Right renal pelvis (tissue), 4 donors: Measurements from ENCODE around the gene KLHDC10. TPM values are rescaled to one million over a fixed set of nuclear protein-coding genes. Genes with fewer than 3 reads are reported as not detected.
"Not testable (repeated sequence)": the region's sequence is repeated elsewhere in the genome, so short reads cannot be mapped to it uniquely, and the experiment has no call there.

Source experiments
- DNase-seq, 4 donors: peaks; one replicate each; pipeline ENCODE4 v3.0.0-alpha.2; 2013; ENCODE audit warnings: low read depth in 4 of 4, low spot score in 3 of 4, missing footprints in 1 of 4
- polyA plus RNA-seq, 4 donors: library from polyadenylated mRNA; unstranded; fragments of 120-200 nt; gene quantifications; one replicate each; pipeline ENCODE4 v1.2.1, GENCODE V29; 2013; ENCODE audit not compliant: insufficient read length in 4 of 4

The KLHDC10 gene
- polyA plus RNA-seq, 4 donors, result 45.9 to 55.7 (median 51.6) TPM

DNA sequence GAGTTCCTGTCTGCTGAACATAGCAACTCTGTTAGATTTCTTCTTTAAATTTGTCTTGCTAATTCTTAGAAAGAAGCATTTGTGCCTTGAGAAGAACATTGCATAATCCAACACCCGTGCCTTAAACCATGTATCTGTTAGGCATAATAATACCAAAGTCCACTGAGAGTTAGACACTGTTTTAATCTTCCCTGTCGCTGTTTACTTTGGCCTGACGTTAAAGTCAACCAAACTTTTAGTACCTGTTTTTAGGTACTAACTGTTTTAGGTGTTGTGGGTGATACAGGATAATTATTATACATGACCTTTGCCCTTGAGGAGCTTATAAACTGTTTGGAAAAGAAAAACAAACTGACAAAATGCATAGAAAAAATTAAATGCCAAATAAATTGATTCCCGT is 43.6 kb downstream of the KLHDC10 start:
- no peak for DNase-seq

DNA sequence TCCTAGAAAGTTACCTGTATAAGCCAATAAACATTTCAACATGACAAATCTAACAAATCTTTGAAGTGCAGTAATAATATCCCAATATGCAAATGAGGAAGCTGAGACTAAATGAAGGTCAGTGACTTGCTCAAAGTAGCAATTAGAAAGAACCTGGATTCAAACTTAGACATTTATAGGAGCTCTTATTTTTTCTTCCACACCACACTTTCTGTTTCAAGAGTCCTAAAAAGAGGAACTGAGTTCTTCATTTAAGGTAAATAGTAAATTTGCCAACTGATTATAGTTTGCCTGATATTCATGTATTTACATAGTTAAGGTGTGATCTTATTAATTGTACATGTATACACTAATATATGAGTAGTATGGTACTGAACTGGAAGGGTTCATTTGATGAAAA is 44.0 kb downstream of the KLHDC10 start:
- no peak for DNase-seq

DNA sequence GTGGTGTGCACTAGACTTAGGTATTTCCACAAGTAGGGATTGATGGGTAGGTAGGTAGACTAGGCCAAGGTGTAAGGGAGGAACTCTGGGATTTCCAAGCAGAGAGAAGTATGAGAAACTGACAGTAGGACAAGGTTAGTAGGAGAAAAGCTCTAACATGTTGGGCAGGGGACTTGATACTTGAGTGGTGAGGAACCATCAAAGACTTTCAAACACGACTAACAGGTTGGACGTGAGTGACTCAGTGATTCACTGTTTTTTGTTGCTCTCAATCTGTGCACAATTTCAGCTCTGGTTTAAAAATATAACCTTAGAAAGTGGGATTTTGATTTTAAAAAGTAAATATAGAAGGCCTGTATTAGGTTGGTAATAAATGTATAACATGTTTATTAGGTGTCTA is 44.4 kb downstream of the KLHDC10 start:
- DNase-seq, result no peak

DNA sequence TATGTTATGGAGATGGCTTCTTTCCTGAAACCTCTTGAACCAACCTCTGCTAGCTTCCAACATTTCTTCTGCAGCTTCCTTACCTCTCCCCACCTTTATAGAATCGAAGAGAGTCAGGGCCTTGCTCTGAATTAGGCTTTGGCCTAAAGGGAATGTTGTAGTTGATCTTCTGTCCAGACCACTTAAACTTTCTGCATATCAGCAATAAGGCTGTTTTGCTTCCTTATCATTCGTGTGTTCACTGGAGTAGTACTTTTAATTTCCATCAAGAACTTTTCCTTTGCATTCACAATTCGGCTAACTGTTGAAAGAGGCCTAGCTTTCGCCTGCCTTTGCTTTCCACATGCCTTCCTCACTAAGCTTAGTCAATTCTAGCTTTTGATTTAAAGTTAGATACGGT is 48.0 kb downstream of the KLHDC10 start:
- no peak for DNase-seq

DNA sequence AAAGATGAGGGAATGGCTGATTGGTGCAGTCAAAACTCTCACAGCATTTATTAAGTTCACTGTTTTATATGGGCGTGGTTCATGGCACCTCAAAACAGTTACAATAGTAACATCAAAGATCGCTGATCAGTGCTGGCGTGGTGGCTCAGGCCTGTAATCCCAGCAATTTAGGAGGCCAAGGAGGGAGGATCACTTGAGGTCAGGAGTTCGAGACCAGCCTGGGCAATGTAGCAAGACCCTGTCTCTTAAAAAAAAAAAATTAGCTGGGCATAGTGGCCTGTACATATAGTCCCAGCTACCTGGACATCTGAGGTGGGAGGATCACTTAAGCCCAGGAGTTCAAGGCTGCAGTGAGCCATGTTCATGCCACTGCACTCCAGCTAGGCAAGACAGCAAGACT is 48.5 kb downstream of the KLHDC10 start:
- DNase-seq, result no peak

DNA sequence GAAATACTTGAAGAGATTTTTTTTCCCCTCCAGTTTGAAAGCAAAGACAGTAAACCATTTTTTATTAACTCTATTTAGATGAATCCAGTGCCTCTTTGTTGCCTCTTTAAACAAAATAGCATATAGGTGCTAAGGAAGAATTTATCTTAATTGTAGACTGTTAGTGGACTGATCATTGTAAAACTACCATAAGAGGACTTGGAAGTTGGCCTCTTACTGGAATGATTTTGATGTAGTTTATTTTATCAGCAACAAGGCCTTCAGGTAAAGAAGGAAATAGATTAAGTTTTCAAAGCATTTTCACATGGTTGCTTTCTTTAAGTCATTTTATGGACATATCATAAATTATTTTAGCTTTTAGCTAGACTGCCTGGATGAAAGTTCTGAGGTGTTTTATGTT is 53.2 kb downstream of the KLHDC10 start:
- no peak for DNase-seq

DNA sequence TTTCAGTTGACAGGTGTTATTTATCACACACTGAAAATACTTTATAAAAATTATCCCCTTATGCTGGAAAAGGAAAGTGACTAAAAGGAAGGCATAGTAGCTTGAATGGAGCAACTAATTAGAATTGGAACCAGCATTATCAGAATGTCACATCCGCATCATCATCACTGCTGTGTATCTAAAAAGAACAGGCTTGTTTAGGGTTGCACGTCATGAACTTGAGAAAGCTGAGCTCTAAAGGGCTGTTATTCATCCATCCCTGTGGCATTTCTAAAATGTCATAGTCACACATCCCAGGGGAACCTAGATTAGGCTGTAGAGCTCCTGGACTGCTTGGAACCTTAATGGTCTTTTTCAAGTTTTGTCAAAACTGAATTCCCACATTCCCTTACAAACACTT is 54.4 kb downstream of the KLHDC10 start:
- no peak for DNase-seq

DNA sequence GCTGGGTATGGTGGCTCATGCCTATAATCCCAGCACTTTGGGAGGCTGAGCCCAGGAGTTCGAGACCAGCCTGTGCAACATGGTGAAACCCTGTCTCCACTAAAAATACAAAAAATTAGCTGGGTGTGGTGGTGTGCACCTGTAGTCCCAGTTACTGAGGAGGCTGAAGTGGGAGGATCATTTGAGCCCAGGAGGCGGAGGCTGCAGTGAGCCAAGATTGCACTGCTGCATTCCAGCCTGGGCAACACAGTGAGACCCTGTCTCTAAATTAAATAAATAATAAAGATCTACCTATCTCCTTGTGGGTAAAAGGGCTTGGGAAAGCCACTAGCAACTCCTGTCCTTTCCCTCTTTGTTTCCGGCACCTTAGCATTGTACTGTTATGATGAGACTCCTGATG is 56.5 kb downstream of the KLHDC10 start:
- DNase-seq, result not testable (repeated sequence)

DNA sequence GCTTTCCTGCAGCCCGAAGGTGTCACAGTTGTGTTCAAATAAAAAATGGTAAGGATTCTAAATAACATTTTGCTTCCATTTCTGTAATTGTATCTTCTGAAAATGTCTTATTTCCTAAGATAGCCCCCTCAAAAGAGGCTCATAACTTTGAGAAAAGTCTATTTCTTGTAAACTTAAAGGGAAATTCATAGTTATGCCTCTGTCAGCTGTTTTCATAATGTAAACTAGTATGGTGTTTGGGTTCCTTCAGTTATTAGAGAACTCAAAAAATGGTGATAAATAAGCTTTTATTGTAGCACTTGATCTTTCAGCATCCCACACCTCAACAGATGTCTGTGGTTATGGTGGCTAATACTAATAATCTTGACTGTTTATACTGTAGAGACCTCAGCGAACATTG is 57.1 kb downstream of the KLHDC10 start:
- no peak for DNase-seq

DNA sequence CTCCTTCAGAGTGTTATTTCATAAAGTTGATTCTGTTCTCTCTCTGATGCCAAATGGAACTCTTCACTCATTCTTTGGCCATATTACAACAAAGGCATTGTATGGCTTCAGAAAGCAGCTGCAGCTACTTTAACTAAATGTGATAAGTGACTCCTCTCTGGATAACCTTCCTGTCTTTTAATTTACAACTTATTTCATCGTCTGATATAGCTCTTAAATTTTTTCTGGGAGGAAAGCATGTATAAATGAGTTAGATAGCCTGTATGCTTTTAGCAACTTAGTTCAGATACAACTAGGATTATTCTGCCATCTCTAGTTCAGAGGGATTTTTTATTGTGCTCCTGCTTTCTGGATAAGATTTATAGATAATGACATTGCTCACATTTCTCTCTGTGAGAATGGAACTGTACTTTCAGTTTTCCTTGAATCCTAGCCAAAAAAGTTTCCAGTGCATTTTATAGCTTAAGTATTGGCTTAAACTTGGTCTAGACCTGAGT is 57.5 kb downstream of the KLHDC10 start:
- peak in 1 of 4 donors; percentile 50 for DNase-seq

DNA sequence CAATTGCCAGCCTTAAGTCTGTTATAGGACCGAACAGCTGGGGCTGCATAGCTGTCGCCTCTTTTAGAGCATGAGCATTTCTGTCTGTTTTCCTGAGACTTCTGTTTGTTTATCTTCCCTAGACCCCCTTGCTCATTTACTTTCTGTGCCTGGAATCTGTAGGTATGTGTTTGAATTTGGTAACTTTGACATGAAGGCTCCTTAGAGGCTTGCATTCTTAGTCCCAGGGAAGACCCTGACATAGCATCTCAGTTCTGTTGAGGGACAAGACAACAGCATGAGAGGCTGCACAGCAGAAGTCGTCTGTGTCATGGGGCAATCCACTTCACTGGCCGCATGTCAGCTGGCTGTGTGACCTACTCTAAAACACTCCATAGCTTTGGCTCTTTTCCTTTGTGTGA is 58.7 kb downstream of the KLHDC10 start:
- no peak for DNase-seq

DNA sequence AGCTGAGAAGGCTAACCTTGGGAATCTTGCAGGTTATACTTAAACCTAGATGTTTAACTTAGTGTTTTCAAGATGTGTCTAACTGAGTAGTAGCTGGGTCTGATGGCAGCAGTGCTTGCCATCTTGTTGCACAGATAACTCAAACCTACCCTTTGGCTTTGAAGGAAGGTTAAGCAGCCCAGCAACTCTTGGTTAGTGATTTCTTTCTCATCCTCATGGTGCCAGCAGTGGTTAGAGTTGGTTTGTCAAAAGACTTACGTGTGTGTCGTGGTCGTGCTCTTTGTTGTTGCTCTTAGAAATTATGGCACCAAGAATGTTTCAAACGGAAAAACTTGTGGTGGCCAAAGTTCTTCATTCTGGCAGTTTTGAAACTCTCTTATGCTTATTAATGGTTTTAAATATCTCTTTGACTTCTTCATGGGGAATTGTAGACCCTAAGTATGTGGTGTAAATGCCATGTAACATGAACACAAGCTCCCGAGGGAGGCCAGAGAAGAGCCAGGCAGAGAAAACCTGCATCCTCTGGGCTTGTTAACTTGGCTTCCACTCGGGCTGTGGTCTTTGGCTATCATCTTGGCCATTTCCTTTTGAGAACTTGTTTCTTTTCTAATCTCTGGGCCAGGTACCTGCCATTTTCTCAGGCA is 61.0 kb downstream of the KLHDC10 start:
- DNase-seq, result no peak

DNA sequence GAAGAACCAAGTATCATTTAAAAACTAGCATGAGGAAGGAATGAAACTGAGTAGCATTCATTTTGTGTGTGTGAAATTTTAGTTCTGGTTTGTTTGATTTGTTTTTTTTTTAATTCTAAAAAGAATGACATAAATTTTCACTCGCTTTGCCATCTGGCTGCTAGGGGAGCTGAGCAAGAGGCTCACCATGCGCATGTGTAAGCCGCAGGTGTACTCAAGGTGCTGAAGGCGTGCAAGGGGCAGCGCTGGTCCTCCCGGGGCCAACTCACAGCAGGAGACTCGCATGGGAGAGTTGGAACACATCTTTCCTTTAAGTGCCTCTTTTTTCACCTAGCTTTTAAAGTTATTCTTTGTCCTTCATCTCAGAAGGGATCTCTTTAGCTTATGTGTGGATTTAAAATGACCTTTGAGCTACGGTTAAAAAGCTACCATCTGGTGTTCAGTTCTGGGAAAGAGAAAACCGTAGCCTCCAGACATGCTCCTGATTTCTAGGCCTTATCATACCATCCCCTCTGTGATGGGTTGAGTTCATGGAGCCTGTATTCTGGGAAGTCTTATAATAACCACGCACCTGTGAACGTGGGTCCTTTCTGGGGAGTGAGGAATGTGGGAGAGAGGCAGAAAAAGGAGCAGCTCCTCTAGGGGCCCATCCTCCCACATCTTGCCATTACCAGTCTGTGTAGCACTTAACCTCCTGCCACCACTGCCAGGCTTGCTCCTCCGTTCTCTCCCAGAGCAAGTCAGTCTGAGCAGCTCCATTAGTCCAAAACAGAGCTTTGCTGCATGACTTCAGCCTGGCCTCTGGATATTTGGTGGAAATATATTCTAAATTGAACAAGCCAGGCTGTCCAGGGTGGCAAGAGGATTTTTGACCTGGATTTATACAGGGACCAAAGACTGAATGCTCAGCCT is 61.9 kb downstream of the KLHDC10 start:
- DNase-seq, result no peak

DNA sequence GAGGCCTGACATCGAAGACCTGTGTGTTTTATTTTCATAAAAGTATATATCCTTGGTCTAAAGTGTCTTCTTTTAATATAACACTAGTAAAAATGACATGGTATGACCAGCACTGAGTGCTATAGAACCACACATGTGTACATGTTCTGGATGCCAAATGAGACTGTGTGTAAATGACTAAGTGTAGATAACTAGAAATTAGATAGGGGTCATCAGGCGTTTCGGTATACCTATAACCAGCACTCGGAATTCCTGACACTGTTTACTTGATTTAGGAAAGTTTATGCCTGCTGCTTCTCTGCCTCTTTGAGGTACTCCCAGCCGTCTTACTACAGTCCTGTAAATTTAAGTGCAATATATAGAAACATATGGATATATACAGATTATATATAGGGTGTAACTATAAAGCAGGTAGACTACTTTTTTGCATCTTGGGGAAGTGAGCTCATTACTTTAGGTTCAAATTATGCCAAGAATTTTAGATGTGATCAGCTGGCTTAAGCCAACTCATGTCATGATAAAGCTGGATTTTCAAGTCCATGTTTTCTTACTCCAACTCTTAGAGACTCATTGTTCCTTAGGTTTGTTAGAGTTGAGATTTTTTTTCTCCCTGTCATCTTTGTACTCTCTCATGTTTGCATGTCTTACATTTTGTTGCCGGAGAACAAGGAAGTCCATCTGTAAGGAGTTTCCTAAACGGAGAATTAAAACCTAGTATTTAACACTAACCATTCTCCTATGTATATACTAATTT is 62.9 kb downstream of the KLHDC10 start:
- DNase-seq, result no peak

DNA sequence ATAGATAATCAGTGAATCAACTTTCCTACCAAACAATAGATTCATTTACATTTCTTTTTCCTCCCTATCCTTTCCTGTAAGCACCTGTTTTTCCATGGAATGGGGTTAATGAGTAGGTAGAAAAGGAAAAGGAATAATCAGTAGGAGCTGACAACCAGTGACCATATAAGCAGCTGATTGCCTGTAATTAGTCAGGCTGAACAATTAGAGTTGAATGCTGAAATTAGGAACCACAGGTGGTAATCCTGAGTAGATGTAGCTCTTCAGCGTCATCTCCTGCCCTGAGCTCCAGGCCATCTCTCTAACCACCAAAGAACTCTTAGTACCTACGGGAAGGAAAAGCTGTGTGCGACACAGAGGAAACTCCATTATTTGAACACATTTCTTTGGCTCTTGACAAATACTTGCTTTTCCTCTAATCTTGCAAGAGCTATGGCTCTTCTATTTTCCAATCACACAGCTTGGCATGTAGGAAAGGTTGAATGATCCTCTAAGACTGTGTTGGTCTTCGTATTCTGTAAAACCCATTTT is 63.8 kb downstream of the KLHDC10 start:
- DNase-seq, result no peak

DNA sequence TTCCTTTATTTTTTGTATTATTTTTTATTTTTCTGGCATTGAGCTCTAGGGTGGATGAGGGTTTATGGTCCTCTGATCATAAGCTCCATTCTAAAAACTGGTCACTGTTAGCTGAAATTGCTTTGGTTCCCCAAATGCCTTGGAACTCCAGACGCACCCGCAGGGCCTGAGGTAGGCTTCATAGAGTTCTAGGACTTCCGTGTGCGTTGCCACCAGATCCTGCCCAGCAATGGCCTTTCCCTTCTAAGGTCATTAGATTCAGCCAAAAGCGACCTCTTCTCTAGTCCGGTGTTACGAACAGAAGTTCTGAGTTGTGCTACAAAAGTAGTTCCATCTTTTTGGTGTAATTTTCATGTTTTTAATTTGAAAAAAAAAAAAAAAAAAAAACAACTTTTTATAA is 64.4 kb downstream of the KLHDC10 start:
- no peak for DNase-seq

DNA sequence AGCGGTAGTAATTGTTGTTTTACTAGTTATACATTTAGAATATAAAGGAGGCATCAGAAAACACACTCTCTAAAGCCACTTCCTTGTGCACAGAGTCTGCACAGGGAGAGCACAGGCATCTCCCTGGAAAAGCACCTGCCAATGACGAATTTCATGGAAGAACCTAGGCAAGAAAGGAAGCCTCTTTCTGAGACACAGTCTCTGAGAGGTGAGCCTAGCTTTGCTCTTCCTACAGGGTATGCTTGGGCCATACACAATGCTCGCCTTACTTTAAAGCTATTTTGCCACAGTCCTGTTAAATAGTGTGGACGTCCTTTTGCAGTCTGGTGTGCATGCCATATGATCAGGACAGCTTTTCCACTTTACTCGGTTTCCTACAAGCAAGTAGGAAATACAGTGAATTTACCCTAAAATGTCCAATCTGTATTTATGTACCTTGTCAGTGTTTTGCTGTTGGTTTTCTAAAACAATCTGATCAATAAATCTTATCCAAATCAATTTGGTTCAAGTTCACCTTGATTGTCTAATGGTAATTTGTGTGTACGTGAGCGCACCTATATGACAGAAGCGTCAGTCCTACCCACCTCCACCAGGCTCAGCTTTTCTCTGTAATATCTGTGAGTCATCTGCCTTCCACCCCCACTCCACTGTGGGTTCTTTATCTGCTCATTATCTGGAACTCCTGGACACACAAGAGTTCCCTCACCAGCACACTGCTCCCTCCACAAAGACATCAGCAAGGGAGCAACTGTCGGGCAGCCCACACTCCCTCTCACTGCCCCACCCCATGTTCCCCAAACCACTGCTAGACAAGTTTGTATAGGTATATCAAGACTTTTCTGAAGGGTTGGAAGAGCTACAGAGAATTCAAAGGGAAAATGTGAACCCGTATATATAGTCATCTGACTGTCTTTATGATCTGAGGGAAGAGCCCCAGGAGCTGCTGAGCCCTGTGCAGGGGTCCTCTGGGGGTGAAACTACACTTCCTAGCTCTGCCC is 65.2 kb downstream of the KLHDC10 start:
- DNase-seq, result no peak

DNA sequence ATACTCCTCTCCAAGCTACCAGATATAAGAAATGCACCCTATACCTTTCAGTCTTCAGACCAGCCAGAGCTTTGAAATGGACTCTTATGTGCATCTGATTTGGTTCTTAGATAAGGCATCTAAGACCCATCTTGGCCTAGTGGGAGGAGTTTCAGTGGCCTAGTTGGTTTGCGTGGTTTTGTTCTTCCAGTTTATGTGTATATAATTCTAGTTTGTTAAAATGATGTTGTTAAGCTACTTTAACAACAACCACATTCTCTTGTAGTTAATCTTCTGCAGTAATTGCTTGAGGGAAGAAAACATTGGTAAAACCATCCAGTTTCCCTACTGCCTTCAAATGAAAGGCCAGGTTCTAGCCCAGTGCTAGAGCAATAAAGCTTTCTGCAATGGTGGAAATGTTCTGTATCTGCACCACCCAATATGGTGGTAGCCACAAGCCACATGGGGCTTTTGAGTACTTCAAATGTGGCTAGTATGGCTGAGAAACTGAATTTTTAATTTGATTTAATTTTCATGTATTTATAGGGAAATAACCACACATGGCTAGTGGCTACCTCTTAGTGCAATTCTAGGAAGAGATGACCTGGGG is 66.3 kb downstream of the KLHDC10 start:
- DNase-seq, result no peak

DNA sequence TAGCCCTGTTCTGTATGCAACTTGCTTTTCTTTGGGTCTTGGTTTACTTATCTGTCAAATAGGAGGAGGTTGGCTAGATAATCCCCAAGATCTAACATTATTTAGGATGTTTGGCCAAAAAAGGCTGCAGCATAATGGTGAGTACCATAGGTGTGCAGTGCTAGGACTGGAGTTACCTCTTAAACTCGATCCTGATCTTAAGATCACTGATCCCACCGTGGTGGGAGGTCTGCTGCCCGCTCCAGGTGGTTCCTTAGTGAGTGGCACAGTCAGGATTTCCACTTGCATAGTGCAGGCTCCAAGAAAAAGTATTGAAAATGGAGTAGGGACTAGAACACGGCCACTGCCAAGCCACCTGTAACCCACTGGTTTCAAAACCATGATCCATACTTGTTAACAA is 66.9 kb downstream of the KLHDC10 start:
- DNase-seq, result no peak
